ENCODE measurements around the gene OLA1.

DNA sequence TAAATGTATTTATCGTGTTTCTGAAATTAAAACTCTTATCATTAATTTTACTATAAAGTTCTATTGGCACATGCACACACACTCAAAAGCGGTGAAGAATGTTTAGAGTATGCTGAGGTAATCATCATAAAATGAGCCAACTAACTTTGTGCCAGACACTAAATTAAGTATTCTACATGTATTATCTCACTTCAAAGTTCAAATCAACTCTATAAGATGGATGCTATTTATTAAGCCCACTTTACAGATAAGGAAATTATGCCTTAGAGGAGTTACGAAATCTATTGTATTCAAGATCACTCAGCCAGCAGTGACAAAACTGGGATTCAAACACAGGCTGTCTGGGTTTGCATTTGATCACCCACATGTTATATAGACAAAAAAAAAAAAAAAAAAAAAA is 24.9 kb downstream of the OLA1 start:
- TF ChIP-seq, protein P1, sequence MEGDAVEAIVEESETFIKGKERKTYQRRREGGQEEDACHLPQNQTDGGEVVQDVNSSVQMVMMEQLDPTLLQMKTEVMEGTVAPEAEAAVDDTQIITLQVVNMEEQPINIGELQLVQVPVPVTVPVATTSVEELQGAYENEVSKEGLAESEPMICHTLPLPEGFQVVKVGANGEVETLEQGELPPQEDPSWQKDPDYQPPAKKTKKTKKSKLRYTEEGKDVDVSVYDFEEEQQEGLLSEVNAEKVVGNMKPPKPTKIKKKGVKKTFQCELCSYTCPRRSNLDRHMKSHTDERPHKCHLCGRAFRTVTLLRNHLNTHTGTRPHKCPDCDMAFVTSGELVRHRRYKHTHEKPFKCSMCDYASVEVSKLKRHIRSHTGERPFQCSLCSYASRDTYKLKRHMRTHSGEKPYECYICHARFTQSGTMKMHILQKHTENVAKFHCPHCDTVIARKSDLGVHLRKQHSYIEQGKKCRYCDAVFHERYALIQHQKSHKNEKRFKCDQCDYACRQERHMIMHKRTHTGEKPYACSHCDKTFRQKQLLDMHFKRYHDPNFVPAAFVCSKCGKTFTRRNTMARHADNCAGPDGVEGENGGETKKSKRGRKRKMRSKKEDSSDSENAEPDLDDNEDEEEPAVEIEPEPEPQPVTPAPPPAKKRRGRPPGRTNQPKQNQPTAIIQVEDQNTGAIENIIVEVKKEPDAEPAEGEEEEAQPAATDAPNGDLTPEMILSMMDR (conservative IDR thresholded peaks at IDR 0.05; ENCODE audit: low read depth, low read length) = no peak
- no peak for TF ChIP-seq EZH2 (IDR thresholded peaks at IDR 0.05; ENCODE audit: low read length, unreplicated experiment)
- no peak for TF ChIP-seq EZH2phosphoT487 (IDR thresholded peaks at IDR 0.05; ENCODE audit: borderline replicate concordance, low read length)

Measured in PC-3 (cell line).